HEK293T (cell line): Measurements from ENCODE around the gene ZNF223.

ENCODE experiments used
- CTCF ChIA-PET: fragments of 350-600 bp; formaldehyde crosslinking; extraction: SDS; loops from one replicate; lab custom pipeline; 2021; ENCODE audit warnings: antibody characterized with exemption, inconsistent platforms; lab: Yijun Ruan, JAX
- POLR2A ChIA-PET: fragments of 350-600 bp; formaldehyde crosslinking; extraction: SDS; loops from one replicate; lab custom pipeline; 2020; ENCODE audit warnings: antibody characterized with exemption, inconsistent platforms; lab: Yijun Ruan, JAX
- DNase-seq: peaks from one replicate; pipeline ENCODE4 v3.0.0; 2012; ENCODE audit warnings: mixed read lengths; ENCODE audit errors: extremely low spot score
- ARNT ChIP-seq: fragments of 450-650 bp; IDR thresholded peaks from 2 replicates; pipeline ENCODE4 v1.6.1; 2017; ENCODE audit warnings: mild to moderate bottlenecking
- BHLHE40 ChIP-seq: fragments of 450-650 bp; IDR thresholded peaks from 2 replicates; pipeline ENCODE4 v1.6.1; 2016; ENCODE audit warnings: mild to moderate bottlenecking, moderate library complexity, borderline replicate concordance
- CTBP1 ChIP-seq: fragments of 450-650 bp; IDR thresholded peaks from 2 replicates; pipeline ENCODE4 v1.6.1; 2016; ENCODE audit warnings: borderline replicate concordance
- ELF4 ChIP-seq: fragments of 450-650 bp; IDR thresholded peaks from 2 replicates; pipeline ENCODE4 v1.6.1; 2017; ENCODE audit warnings: antibody characterized with exemption
- FOXA1 ChIP-seq: fragments of 450-650 bp; IDR thresholded peaks from 2 replicates; pipeline ENCODE4 v1.6.1; 2016; ENCODE audit warnings: mild to moderate bottlenecking
- FOXK2 ChIP-seq: fragments of 450-650 bp; IDR thresholded peaks from 2 replicates; pipeline ENCODE4 v1.6.1; 2016; ENCODE audit warnings: mild to moderate bottlenecking
- FOXM1 ChIP-seq: fragments of 450-650 bp; IDR thresholded peaks from 2 replicates; pipeline ENCODE4 v1.6.1; 2017; ENCODE audit warnings: mild to moderate bottlenecking, borderline replicate concordance
- HDGF ChIP-seq: fragments of 450-650 bp; IDR thresholded peaks from 2 replicates; pipeline ENCODE4 v1.6.1; 2017; ENCODE audit warnings: antibody characterized with exemption, borderline replicate concordance
- L3MBTL2 ChIP-seq: fragments of 450-650 bp; conservative IDR thresholded peaks from 2 replicates; pipeline ENCODE4 v1.6.1; 2016; ENCODE audit warnings: mild to moderate bottlenecking
- LEF1 ChIP-seq: fragments of 450-650 bp; IDR thresholded peaks from 2 replicates; pipeline ENCODE4 v1.6.1; 2017; ENCODE audit warnings: mild to moderate bottlenecking, borderline replicate concordance
- NFRKB ChIP-seq: fragments of 450-650 bp; IDR thresholded peaks from 2 replicates; pipeline ENCODE4 v1.6.1; 2016; ENCODE audit warnings: mild to moderate bottlenecking, moderate library complexity
- PKNOX1 ChIP-seq: fragments of 450-650 bp; IDR thresholded peaks from 2 replicates; pipeline ENCODE4 v1.6.1; 2016
- SP1 ChIP-seq: fragments of 450-650 bp; IDR thresholded peaks from 2 replicates; pipeline ENCODE4 v1.6.1; 2017
- SUZ12 ChIP-seq: fragments of 450-650 bp; IDR thresholded peaks from 2 replicates; pipeline ENCODE4 v1.6.1; 2016; ENCODE audit warnings: mild to moderate bottlenecking
- TARDBP ChIP-seq: fragments of 450-650 bp; IDR thresholded peaks from 2 replicates; pipeline ENCODE4 v1.6.1; 2016
- ZNF384 ChIP-seq: fragments of 450-650 bp; IDR thresholded peaks from 2 replicates; pipeline ENCODE4 v1.6.1; 2016

ZNF223 gene

GRCh38 chr19:44113138-44113783 lies 61.4 kb downstream of the ZNF223 start, which contains the start of gene ZNF225:
Gene ZNF225, plus strand, starts transcription at chr19:44113399. Its CDS starts 2,429 bp downstream, at chr19:44115828.
- TF ChIP-seq HDGF = no peak
- TF ChIP-seq L3MBTL2 = no peak
- TF ChIP-seq ELF4 = peak; percentile 85
- peak; percentile 79 for TF ChIP-seq SUZ12
- no peak for TF ChIP-seq FOXA1
- no peak for TF ChIP-seq BHLHE40
- no peak for TF ChIP-seq FOXK2
- no peak for TF ChIP-seq CTBP1
- no peak for TF ChIP-seq PKNOX1
- TF ChIP-seq TARDBP = no peak
- TF ChIP-seq FOXM1 = no peak
- TF ChIP-seq ARNT = no peak
- ChIA-PET CTCF (interaction anchor here (0.6 kb wide), 1 partner anchor 162 kb away, joined by 4 read pairs; the partner anchor contains the start of gene ZNF221), POLR2A (interaction anchor here (1.1 to 2.1 kb wide), 3 partner anchors 29 to 99 kb away, joined by 3 to 10 read pairs (median 4); partner anchors contain the start of genes ZNF226 and ZNF227)
- DNase-seq = peak; percentile 89

GRCh38 chr19:44113784-44114390 lies 62.1 kb downstream of the ZNF223 start:
- DNase-seq = peak; percentile 9
- TF ChIP-seq L3MBTL2 = no peak
- TF ChIP-seq TARDBP = no peak
- no peak for TF ChIP-seq ELF4
- no peak for TF ChIP-seq BHLHE40
- TF ChIP-seq SP1 = no peak
- no peak for TF ChIP-seq NFRKB
- TF ChIP-seq ARNT = no peak
- TF ChIP-seq FOXM1 = no peak
- TF ChIP-seq HDGF = no peak
- TF ChIP-seq LEF1 = no peak
- TF ChIP-seq FOXA1 = no peak
- no peak for TF ChIP-seq FOXK2
- no peak for TF ChIP-seq PKNOX1
- TF ChIP-seq SUZ12 = no peak
- no peak for TF ChIP-seq CTBP1
- no peak for TF ChIP-seq ZNF384
- CTCF ChIA-PET = no interaction called here
- POLR2A ChIA-PET = interaction anchor here (0.6 to 2.1 kb wide), 4 partner anchors 28 to 391 kb away, joined by 3 to 10 read pairs (median 4); partner anchors contain the start of genes ZNF226 and ZNF227
